Measurements from ENCODE around the gene PCDHGA9. TPM values are rescaled to one million over a fixed set of nuclear protein-coding genes. Genes with fewer than 3 reads are reported as not detected.
"Not testable (repeated sequence)": the region's sequence is repeated elsewhere in the genome, so short reads cannot be mapped to it uniquely, and the experiment has no call there.

PCDHGA9 gene
- 2.1 TPM for polyA plus RNA-seq (2013, experiment 1 of 2; ENCODE audit: insufficient read length)
- 2.1 TPM for polyA plus RNA-seq (2013, experiment 2 of 2; ENCODE audit: insufficient read length)

- peak; percentile 37 for DNase-seq
Observed at GRCh38 chr5:141402553-141403243, at the start of gene PCDHGA9. TSS of gene PCDHGA9 (plus strand) at chr5:141402778. CDS start at chr5:141402953, 175 bp downstream.

GRCh38 chr5:141354900-141355469 is 47.6 kb upstream of the PCDHGA9 start, which contains the start of gene PCDHGA4:
TSS of gene PCDHGA4 (plus strand) at chr5:141355021. CDS start at chr5:141355108, 87 bp downstream.
- DNase-seq = peak; percentile 27

DNA sequence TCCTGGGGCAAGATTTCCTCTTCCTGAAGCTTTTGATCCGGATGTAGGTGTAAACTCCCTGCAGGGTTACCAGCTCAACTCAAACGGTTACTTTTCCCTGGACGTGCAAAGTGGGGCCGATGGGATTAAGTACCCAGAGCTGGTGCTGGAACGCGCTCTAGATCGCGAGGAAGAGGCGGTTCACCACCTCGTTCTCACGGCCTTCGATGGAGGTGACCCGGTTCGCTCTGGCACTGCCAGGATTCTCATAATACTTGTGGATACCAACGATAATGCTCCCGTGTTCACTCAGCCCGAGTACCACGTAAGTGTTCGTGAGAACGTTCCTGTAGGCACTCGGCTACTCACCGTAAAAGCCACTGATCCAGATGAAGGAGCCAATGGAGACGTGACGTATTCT is 46.9 kb upstream of the PCDHGA9 start:
- DNase-seq = no peak

GRCh38 chr5:141356133-141356532 is 46.4 kb upstream of the PCDHGA9 start:
- DNase-seq = no peak

GRCh38 chr5:141356950-141357349 is 45.6 kb upstream of the PCDHGA9 start:
- DNase-seq = no peak

GRCh38 chr5:141359790-141360426 is 42.7 kb upstream of the PCDHGA9 start, which contains the start of gene PCDHGB2:
TSS of gene PCDHGB2 (plus strand) at chr5:141359994. CDS start at chr5:141360136, 142 bp downstream.
- peak; percentile 43 for DNase-seq

DNA sequence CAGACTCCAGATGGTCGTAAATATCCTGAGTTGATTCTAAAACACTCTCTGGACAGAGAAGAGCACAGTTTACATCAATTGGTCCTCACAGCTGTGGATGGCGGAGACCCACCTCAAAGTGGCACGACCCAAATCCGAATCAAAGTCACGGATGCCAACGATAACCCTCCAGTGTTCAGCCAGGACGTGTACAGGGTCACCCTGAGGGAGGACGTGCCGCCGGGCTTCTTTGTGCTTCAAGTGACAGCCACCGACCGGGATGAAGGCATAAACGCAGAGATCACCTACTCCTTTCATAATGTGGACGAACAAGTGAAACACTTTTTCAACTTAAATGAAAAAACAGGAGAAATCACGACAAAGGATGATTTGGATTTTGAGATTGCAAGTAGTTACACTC is 41.9 kb upstream of the PCDHGA9 start:
- DNase-seq = no peak

DNA sequence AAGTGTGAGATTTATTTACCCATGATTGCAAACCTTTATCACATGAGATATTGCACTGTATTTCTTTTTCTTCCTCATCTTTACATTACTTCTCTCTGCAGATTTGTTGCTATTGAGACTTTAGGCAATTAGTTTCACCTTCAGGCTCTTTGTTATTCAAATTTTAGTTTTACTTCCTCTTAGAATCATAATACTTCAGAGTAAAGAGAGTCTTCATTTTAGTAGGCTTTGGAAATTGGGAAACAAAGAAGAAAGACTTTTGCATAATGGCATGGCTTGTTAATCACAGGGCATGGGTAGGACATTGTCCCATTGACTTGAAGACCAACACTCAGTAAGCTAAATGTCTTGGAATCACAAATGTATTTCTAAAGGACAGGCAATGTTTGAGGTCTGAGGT is 39.9 kb upstream of the PCDHGA9 start:
- no peak for DNase-seq

DNA sequence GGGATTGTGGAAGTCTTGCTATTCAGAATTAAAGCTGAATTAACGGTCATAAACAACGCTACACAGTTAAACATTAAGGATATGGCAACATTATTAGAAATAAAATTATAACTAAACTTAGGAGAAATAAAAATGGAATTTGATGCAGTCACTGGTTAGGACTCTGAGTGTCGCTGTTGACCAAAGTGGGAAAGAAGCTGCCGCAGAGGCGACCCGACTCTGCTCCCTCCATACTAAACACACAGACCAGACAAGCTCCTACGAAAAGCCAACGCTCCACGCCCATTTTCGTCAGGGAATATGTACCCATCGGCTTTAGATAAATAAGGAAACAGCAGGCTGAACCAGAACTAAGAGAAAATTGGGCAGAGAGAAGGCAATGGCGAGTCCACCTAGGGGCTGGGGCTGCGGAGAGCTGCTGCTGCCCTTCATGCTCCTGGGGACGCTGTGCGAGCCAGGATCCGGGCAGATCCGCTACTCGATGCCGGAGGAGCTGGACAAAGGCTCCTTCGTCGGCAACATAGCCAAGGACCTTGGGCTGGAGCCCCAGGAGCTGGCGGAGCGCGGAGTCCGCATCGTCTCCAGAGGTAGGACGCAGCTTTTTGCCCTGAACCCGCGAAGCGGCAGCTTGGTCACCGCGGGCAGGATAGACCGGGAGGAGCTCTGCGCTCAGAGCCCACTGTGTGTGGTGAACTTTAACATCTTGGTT is 38.5 kb upstream of the PCDHGA9 start, which contains the start of gene PCDHGA5:
TSS of gene PCDHGA5 (plus strand) at position 211 of the 709 bp plus-strand sequence. CDS start at position 380, 169 bp downstream.
- peak; percentile 47 for DNase-seq

DNA sequence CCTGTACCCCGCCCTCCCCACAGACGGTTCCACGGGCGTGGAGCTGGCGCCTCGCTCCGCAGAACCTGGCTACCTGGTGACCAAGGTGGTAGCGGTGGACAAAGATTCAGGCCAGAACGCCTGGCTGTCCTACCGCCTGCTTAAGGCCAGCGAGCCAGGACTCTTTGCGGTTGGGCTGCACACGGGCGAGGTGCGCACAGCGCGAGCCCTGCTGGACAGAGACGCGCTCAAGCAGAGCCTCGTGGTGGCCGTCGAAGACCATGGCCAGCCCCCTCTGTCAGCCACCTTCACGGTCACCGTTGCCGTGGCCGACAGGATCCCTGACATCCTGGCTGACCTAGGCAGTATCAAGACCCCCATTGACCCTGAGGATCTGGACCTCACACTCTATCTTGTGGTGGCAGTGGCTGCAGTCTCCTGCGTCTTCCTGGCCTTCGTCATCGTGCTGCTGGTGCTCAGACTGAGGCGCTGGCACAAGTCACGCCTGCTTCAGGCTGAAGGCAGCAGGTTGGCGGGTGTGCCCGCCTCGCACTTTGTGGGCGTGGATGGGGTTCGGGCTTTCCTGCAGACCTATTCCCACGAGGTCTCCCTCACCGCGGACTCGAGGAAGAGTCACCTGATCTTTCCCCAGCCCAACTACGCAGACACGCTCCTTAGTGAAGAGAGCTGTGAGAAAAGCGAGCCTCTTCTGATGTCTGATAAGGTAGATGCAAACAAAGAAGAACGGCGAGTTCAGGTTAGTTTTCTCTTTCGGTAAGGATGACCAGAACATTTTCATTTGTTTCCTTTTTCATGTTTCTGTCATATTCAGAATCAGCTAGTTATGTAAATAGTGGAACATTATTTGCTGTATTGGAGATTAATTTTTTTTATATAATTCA is 36.3 kb upstream of the PCDHGA9 start:
- no peak for DNase-seq

DNA sequence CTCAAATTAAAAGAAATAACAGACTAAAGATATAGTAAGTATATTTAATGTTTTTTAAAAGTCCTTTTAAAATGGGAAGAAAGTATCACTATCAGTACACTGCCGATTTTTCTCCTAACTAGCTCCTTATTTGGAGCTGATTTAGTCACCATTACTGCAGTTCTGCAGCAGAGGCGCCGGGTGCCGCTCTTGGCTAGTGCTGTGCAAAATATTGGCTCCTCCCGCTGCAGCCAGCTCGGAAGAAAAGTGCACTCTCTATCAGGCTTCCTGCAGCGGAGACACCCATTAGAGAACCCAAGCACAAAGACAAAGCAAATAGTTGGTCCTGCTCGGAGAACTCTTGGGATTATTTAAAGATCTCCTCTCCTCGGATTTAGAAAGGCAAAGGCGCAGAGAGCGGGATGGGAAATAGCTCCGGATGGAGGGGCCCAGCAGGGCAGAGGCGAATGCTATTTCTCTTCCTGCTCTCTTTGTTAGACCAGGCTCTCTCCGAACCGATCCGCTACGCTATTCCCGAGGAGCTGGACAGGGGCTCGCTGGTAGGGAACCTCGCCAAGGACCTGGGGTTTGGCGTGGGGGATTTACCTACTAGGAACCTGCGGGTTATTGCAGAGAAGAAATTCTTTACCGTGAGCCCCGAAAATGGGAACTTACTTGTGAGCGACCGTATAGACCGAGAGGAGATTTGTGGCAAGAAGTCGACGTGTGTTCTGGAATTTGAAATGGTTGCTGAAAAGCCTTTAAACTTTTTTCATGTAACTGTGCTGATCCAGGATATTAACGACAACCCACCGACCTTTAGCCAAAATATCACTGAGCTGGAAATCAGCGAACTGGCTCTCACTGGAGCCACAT is 32.4 kb upstream of the PCDHGA9 start, which contains the start of gene PCDHGB3:
TSS of gene PCDHGB3 (plus strand) at position 249 of the 855 bp plus-strand sequence. CDS start at position 402, 153 bp downstream.
- DNase-seq = peak; percentile 66

DNA sequence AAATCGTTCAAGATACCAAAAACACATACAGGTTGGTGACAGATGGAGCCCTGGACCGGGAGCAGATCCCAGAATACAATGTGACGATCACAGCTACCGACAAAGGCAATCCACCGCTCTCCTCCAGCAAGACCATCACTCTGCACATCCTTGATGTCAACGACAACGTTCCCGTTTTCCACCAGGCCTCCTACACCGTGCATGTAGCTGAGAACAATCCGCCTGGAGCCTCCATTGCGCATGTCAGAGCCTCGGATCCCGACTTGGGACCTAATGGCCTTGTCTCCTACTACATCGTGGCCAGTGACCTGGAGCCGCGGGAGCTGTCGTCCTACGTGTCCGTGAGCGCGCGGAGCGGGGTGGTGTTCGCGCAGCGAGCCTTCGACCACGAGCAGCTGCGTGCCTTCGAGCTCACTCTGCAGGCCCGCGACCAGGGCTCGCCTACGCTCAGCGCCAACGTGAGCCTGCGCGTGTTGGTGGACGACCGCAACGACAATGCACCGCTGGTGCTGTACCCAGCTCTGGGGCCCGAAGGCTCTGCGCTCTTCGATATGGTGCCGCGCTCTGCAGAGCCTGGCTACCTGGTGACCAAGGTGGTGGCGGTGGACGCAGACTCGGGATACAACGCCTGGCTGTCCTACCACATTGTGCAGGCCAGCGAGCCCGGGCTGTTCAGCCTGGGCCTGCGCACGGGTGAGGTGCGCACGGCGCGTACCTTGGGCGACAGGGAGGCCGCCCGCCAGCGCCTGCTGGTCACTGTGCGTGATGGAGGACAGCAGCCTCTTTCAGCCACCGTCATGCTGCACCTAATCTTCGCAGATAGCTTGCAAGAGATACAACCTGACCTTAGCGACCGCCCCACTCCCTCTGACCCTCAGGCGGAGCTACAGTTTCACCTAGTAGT is 30.8 kb upstream of the PCDHGA9 start:
- no peak for DNase-seq

DNA sequence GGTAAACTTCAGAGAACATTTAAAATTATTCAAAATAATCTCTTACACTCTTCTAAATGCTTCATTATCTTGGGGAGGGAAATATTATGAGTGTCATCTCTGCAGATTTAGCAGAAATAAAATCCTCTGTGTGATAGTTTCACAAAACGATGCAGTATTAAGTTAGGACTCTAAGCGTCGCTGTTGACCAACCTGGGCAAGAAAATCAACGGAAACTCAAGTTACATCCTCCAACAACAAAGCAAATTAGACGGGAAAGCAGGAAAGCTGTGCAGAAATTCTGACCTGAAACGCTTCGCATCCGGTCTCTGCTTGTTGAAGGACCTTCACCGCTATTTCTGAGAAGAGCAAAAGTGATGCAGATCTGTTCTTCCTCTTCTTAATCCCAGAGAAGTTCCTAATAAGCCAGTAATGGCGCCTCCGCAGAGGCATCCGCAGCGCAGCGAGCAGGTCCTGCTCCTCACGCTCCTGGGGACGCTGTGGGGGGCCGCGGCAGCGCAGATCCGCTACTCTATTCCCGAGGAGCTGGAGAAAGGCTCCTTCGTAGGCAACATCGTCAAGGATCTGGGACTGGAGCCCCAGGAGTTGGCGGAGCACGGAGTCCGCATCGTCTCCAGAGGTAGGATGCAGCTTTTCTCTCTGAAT is 28.8 kb upstream of the PCDHGA9 start, which contains the start of gene PCDHGA6:
TSS of gene PCDHGA6 (plus strand) at position 219 of the 645 bp plus-strand sequence. CDS start at position 412, 193 bp downstream.
- peak; percentile 48 for DNase-seq

GRCh38 chr5:141374627-141375026 is 28.0 kb upstream of the PCDHGA9 start:
- DNase-seq = no peak

DNA sequence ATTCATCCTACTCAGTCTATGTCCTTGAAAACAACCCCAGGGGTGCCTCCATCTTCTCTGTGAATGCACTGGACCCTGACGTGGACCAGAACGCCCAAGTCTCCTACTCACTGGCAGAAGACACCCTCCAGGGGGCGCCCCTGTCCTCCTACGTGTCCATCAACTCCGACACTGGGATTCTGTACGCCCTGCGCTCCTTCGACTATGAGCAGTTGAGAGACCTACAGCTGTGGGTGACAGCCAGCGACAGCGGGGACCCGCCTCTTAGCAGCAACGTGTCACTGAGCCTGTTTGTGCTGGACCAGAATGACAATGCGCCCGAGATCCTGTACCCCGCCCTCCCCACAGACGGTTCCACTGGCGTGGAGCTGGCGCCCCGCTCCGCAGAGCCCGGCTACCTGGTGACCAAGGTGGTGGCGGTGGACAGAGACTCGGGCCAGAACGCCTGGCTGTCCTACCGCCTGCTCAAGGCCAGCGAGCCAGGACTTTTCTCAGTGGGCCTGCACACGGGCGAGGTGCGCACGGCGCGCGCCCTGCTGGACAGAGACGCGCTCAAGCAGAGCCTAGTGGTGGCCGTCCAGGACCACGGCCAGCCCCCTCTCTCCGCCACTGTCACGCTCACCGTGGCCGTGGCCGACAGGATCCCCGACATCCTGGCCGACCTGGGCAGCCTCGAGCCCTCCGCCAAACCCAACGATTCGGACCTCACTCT is 27.0 kb upstream of the PCDHGA9 start:
- DNase-seq = not testable (repeated sequence)

- DNase-seq = peak; percentile 58
Observed at GRCh38 chr5:141382469-141383294, 19.9 kb upstream of the PCDHGA9 start, which contains the start of gene PCDHGA7. TSS of gene PCDHGA7 (plus strand) at chr5:141382742. CDS start at chr5:141382900, 158 bp downstream.

GRCh38 chr5:141383345-141383744 is 19.2 kb upstream of the PCDHGA9 start:
- DNase-seq = no peak

Data from fibroblast of skin of scalp (primary cell).